BLaER1 (cell line): ENCODE data around the gene ZNF432.
A peak's percentile ranks its signal among the peaks of the same experiment; 100 is the strongest.
"Not testable (repeated sequence)": the region's sequence is repeated elsewhere in the genome, so short reads cannot be mapped to it uniquely, and the experiment has no call there.

ENCODE experiments used
- H3K27ac ChIP-seq: shearing (Covaris generic); formaldehyde crosslinking; 2 replicates; pipeline ENCODE4 v1.8.1; 2022
- H3K27me3 ChIP-seq: shearing (Covaris generic); formaldehyde crosslinking; 2 replicates; pipeline ENCODE4 v1.8.1; 2022
- H3K36me3 ChIP-seq: shearing (Covaris generic); formaldehyde crosslinking; 2 replicates; pipeline ENCODE4 v1.8.1; 2022
- H3K4me1 ChIP-seq: shearing (Covaris generic); formaldehyde crosslinking; 2 replicates; pipeline ENCODE4 v1.8.1; 2022
- H3K4me2 ChIP-seq: shearing (Covaris generic); formaldehyde crosslinking; 2 replicates; pipeline ENCODE4 v1.8.1; 2022
- H3K4me3 ChIP-seq: shearing (Covaris generic); formaldehyde crosslinking; 2 replicates; pipeline ENCODE4 v1.8.1; 2022
- H3K9ac ChIP-seq: shearing (Covaris generic); formaldehyde crosslinking; 2 replicates; pipeline ENCODE4 v1.8.1; 2022
- H3K9me3 ChIP-seq: shearing (Covaris generic); formaldehyde crosslinking; 2 replicates; pipeline ENCODE4 v1.8.1; 2022
- H4K20me1 ChIP-seq: shearing (Covaris generic); formaldehyde crosslinking; 2 replicates; pipeline ENCODE4 v1.8.1; 2022
- Cebpa-rat ChIP-seq: shearing (Covaris generic); IDR thresholded peaks from 2 replicates; pipeline ENCODE4 v1.8.1; 2022

ZNF432 gene

GRCh38 chr19:52048555-52049501 lies at the start of gene ZNF432:
TSS of gene ZNF432 (minus strand) at chr19:52048838. CDS start at chr19:52046868, 1,970 bp downstream.
- Histone ChIP-seq H3K27me3 (no peaks in the 10 kb centered on the region), H3K9ac (peak within 1 kb of the TSS; percentile 96), H3K27ac (peak within 1 kb of the TSS; percentile 96), H4K20me1 (no peaks in the 10 kb centered on the region), H3K36me3 (peaks cover 44% of the 10 kb centered on the region), H3K4me1 (peaks cover 8% of the 10 kb centered on the region; the same call in 1 of the 2 replicates), H3K9me3 (peaks cover 67% of the 10 kb centered on the region), H3K4me2 (peak within 1 kb of the TSS; percentile 87), H3K4me3 (peak within 1 kb of the TSS; percentile 78)
- no peak for TF ChIP-seq Cebpa-rat

GRCh38 chr19:52096416-52096815 lies 47.8 kb upstream of the ZNF432 start:
- not testable (repeated sequence) for H3K27ac ChIP-seq, H3K9ac ChIP-seq, H4K20me1 ChIP-seq, H3K4me1 ChIP-seq, H3K27me3 ChIP-seq, H3K4me2 ChIP-seq
- Histone ChIP-seq H3K36me3 (peaks cover 21% of the 10 kb centered on the region), H3K9me3 (peaks cover 98% of the 10 kb centered on the region), H3K4me3 (0 out of 2 replicates have a peak overlapping the region, but pooled peaks have one; percentile 74)

GRCh38 chr19:52095172-52096014 lies 46.8 kb upstream of the ZNF432 start, which contains the start of gene ZNF841:
TSS of gene ZNF841 (minus strand) at chr19:52095765. CDS start at chr19:52084801, 10,964 bp downstream.
- H3K4me2 ChIP-seq = peak within 1 kb of the TSS; percentile 64
- no peak for TF ChIP-seq Cebpa-rat
- peaks cover 99% of the 10 kb centered on the region for H3K9me3 ChIP-seq
- H3K27me3 ChIP-seq = no peaks in the 10 kb centered on the region
- peak within 1 kb of the TSS; percentile 83 for H3K9ac ChIP-seq
- peaks cover 31% of the 10 kb centered on the region for H3K36me3 ChIP-seq
- H3K4me1 ChIP-seq = no peaks in the 10 kb centered on the region
- H3K27ac ChIP-seq = peak within 1 kb of the TSS; percentile 80
- peak within 1 kb of the TSS; percentile 74 for H3K4me3 ChIP-seq
- H4K20me1 ChIP-seq = no peaks in the 10 kb centered on the region

- peak overlapping the region; percentile 64 for H3K4me2 ChIP-seq
These were observed 46.0 kb upstream of the ZNF432 start for GRCh38 chr19:52094526-52095130.

GRCh38 chr19:52086481-52086880 lies 37.8 kb upstream of the ZNF432 start:
- TF ChIP-seq Cebpa-rat = no peak
- H3K27ac ChIP-seq = no peak overlapping the region
- H3K4me3 ChIP-seq = no peak overlapping the region
- peaks cover 4% of the 10 kb centered on the region; the same call in 1 of the 2 replicates for H3K27me3 ChIP-seq
- H3K4me1 ChIP-seq = no peaks in the 10 kb centered on the region
- no peak overlapping the region for H3K4me2 ChIP-seq
- peaks cover 96% of the 10 kb centered on the region for H3K36me3 ChIP-seq
- H3K9me3 ChIP-seq = peaks cover 98% of the 10 kb centered on the region
- no peak overlapping the region for H3K9ac ChIP-seq
- H4K20me1 ChIP-seq = no peaks in the 10 kb centered on the region

More at GRCh38 chr19:52094526-52095130, 46.0 kb upstream of the ZNF432 start:
- H3K27ac ChIP-seq = peak overlapping the region; percentile 80
- peaks cover 39% of the 10 kb centered on the region for H3K36me3 ChIP-seq
- H3K4me1 ChIP-seq = no peaks in the 10 kb centered on the region
- H3K4me3 ChIP-seq = peak overlapping the region; percentile 74
- peak overlapping the region; percentile 83 for H3K9ac ChIP-seq
- TF ChIP-seq Cebpa-rat = no peak
- H3K27me3 ChIP-seq = no peaks in the 10 kb centered on the region
- peaks cover 99% of the 10 kb centered on the region for H3K9me3 ChIP-seq
- no peaks in the 10 kb centered on the region for H4K20me1 ChIP-seq

GRCh38 chr19:52070496-52070895 lies 21.9 kb upstream of the ZNF432 start:
- peaks cover 92% of the 10 kb centered on the region for H3K36me3 ChIP-seq
- H3K27ac ChIP-seq = no peak overlapping the region
- TF ChIP-seq Cebpa-rat = no peak
- peaks cover 96% of the 10 kb centered on the region for H3K9me3 ChIP-seq
- H3K4me1 ChIP-seq = no peaks in the 10 kb centered on the region
- no peak overlapping the region for H3K9ac ChIP-seq
- H3K4me3 ChIP-seq = peak overlapping the region; percentile 12; the same call in 1 of the 2 replicates
- H3K4me2 ChIP-seq = no peak overlapping the region
- no peaks in the 10 kb centered on the region for H3K27me3 ChIP-seq
- no peaks in the 10 kb centered on the region for H4K20me1 ChIP-seq

- Histone ChIP-seq H3K27ac (no peak overlapping the region), H3K36me3 (peaks cover 92% of the 10 kb centered on the region), H3K4me2 (no peak overlapping the region), H3K9ac (no peak overlapping the region), H3K27me3 (no peaks in the 10 kb centered on the region), H3K4me1 (no peaks in the 10 kb centered on the region), H3K9me3 (peaks cover 96% of the 10 kb centered on the region), H3K4me3 (no peak overlapping the region), H4K20me1 (no peaks in the 10 kb centered on the region)
- no peak for TF ChIP-seq Cebpa-rat
These were observed 21.0 kb upstream of the ZNF432 start for GRCh38 chr19:52069653-52070052.

- 0 out of 2 replicates have a peak overlapping the region, but pooled peaks have one; percentile 33 for H3K4me3 ChIP-seq
- H3K9me3 ChIP-seq = peaks cover 100% of the 10 kb centered on the region
- no peaks in the 10 kb centered on the region for H3K27me3 ChIP-seq
- H3K4me2 ChIP-seq = no peak overlapping the region
- TF ChIP-seq Cebpa-rat = no peak
- H3K27ac ChIP-seq = no peak overlapping the region
- H3K4me1 ChIP-seq = no peaks in the 10 kb centered on the region
- peaks cover 96% of the 10 kb centered on the region for H3K36me3 ChIP-seq
- no peak overlapping the region for H3K9ac ChIP-seq
- no peaks in the 10 kb centered on the region for H4K20me1 ChIP-seq
These were observed 17.7 kb upstream of the ZNF432 start for GRCh38 chr19:52066258-52066863.

- Histone ChIP-seq H3K9me3 (peaks cover 100% of the 10 kb centered on the region), H3K9ac (no peak overlapping the region), H3K36me3 (peaks cover 92% of the 10 kb centered on the region), H3K4me1 (no peaks in the 10 kb centered on the region), H4K20me1 (no peaks in the 10 kb centered on the region), H3K4me3 (0 out of 2 replicates have a peak overlapping the region, but pooled peaks have one; percentile 33), H3K27me3 (no peaks in the 10 kb centered on the region), H3K27ac (no peak overlapping the region), H3K4me2 (no peak overlapping the region)
- TF ChIP-seq Cebpa-rat = no peak
These were observed 16.8 kb upstream of the ZNF432 start for GRCh38 chr19:52065399-52065798.

GRCh38 chr19:52056480-52056879 lies 7.8 kb upstream of the ZNF432 start:
- H3K4me3 ChIP-seq, H3K4me1 ChIP-seq, H3K4me2 ChIP-seq, H3K27ac ChIP-seq, H4K20me1 ChIP-seq, H3K9ac ChIP-seq, H3K27me3 ChIP-seq: not testable (repeated sequence)
- Histone ChIP-seq H3K36me3 (peaks cover 26% of the 10 kb centered on the region), H3K9me3 (peaks cover 90% of the 10 kb centered on the region)

GRCh38 chr19:52051736-52052135 lies 3.1 kb upstream of the ZNF432 start:
- H3K4me3 ChIP-seq, H3K27me3 ChIP-seq, H4K20me1 ChIP-seq, H3K9ac ChIP-seq, H3K4me2 ChIP-seq, H3K4me1 ChIP-seq, H3K27ac ChIP-seq: not testable (repeated sequence)
- Histone ChIP-seq H3K9me3 (peaks cover 61% of the 10 kb centered on the region), H3K36me3 (peaks cover 15% of the 10 kb centered on the region)
